ENCODE results near the gene ITIH5.

- TF ChIP-seq CTCF (IDR thresholded peaks at IDR 0.05; ENCODE audit: low read length) (no peak), EZH2phosphoT487 (IDR thresholded peaks at IDR 0.05; ENCODE audit: low read length) (no peak)
These were observed 125.4 kb downstream of the ITIH5 start for GRCh38 chr10:7541137-7542087.

Data from MM.1S (cell line).